OCI-LY1 (cell line): Measurements from ENCODE around the gene CFAP298.

Source experiments
- H2AFZ ChIP-seq: fragments of 200-600 bp; sonication (generic), shearing (Covaris generic); 2 replicates; pipeline ENCODE4 v1.6.0; 2014; ENCODE audit warnings: antibody characterized with exemption, mild to moderate bottlenecking, low read length
- H3F3A ChIP-seq: fragments of 200-600 bp; sonication (generic), shearing (Covaris generic); 2 replicates; pipeline ENCODE4 v1.6.0; 2014; ENCODE audit warnings: mild to moderate bottlenecking, antibody characterized with exemption, low read length, moderate library complexity; ENCODE audit not compliant: insufficient read depth
- H3K27ac ChIP-seq: fragments of 200-600 bp; sonication (generic); 2 replicates; pipeline ENCODE4 v1.5.1; 2014; ENCODE audit warnings: low read length, mixed run types, mild to moderate bottlenecking, low read depth; ENCODE audit not compliant: poor library complexity, severe bottlenecking
- H3K27me3 ChIP-seq: fragments of 200-600 bp; sonication (generic); 2 replicates; pipeline ENCODE4 v1.6.0; 2014; ENCODE audit warnings: antibody characterized with exemption, mild to moderate bottlenecking, low read length, moderate library complexity; ENCODE audit not compliant: insufficient read depth
- H3K36me3 ChIP-seq: fragments of 200-600 bp; sonication (generic); 2 replicates; pipeline ENCODE4 v1.6.1; 2014; ENCODE audit warnings: mild to moderate bottlenecking, antibody characterized with exemption, low read length, moderate library complexity, mixed read lengths; ENCODE audit not compliant: insufficient read depth
- H3K4me1 ChIP-seq: fragments of 200-600 bp; sonication (generic); 2 replicates; pipeline ENCODE4 v1.5.1; 2014; ENCODE audit warnings: mild to moderate bottlenecking, low read length, moderate library complexity; ENCODE audit not compliant: insufficient read depth, severe bottlenecking
- H3K4me2 ChIP-seq: fragments of 200-600 bp; sonication (generic), shearing (Covaris generic); 2 replicates; pipeline ENCODE4 v1.6.1; 2014; ENCODE audit warnings: low read length
- H3K4me3 ChIP-seq: fragments of 200-600 bp; sonication (generic); 2 replicates; pipeline ENCODE4 v1.5.1; 2014; ENCODE audit warnings: low read length, low read depth, mild to moderate bottlenecking, mixed read lengths; ENCODE audit not compliant: poor library complexity, severe bottlenecking
- H3K79me2 ChIP-seq: fragments of 200-600 bp; shearing (Covaris generic); 2 replicates; pipeline ENCODE4 v1.6.1; 2016; ENCODE audit warnings: mixed run types, low read length, mixed read lengths; ENCODE audit not compliant: insufficient read depth
- H3K9ac ChIP-seq: fragments of 200-600 bp; sonication (generic), shearing (Covaris generic); 2 replicates; pipeline ENCODE4 v1.6.1; 2014; ENCODE audit warnings: mild to moderate bottlenecking, low read length, mixed read lengths
- H3K9me2 ChIP-seq: fragments of 200-600 bp; sonication (generic), shearing (Covaris generic); 2 replicates; pipeline ENCODE4 v1.6.1; 2014; ENCODE audit warnings: low read depth, mild to moderate bottlenecking, low read length, mixed read lengths
- H3K9me3 ChIP-seq: fragments of 200-600 bp; shearing (Covaris generic); 2 replicates; pipeline ENCODE4 v1.6.1; 2014; ENCODE audit warnings: low read length, mixed read lengths
- H4K20me1 ChIP-seq: fragments of 200-600 bp; sonication (generic), shearing (Covaris generic); 2 replicates; pipeline ENCODE4 v1.6.0; 2016; ENCODE audit warnings: mild to moderate bottlenecking, low read length; ENCODE audit not compliant: insufficient read depth
- EZH2 ChIP-seq: fragments of 200-600 bp; sonication (generic), shearing (Covaris generic); IDR thresholded peaks from 2 replicates; pipeline ENCODE4 v1.8.0; 2017; ENCODE audit warnings: borderline replicate concordance, mixed run types, mild to moderate bottlenecking, antibody characterized with exemption, low read length, moderate library complexity, mixed read lengths
- TF ChIP-seq, protein P1 (sequence below): fragments of 200-600 bp; sonication (generic), shearing (Covaris generic); IDR thresholded peaks from 2 replicates; pipeline ENCODE4 v1.5.1; 2017; ENCODE audit warnings: mild to moderate bottlenecking, antibody characterized with exemption, low read length, moderate library complexity, mixed read lengths

Gene CFAP298

DNA sequence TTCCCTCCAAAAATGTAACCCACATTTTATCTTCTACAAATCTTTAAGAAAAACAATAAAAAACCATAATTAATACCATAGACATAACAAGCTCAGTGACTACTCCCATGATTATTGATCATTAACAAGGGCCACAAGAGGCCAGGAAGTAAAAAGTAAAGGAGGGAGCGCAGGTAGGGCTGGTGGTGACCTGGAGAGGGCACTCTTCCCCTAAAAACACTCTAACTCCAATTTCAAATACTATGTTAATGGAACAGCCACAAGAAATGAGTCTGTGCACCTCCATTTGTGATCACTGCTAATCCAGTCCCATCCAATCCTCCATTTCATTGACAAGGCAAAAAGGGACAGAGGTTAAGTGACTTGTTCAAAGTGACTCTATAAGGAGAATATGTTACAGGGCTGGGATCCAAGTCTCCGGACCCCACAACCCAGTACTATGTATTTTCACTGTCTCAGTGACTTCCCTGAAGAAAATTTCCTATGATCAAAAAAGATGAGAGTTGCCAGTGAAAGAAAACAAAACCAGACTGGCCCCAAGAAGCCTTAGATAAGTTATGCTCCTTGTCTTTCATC, 41.2 kb upstream of the CFAP298 start:
- Histone ChIP-seq H3K9me2 (no peaks in the 10 kb centered on the region), H3K4me2 (no peak overlapping the region), H3K9ac (no peak overlapping the region), H3K9me3 (0 out of 2 replicates have a peak, but pooled peaks cover 5% of the 10 kb centered on the region), H3K4me1 (no peaks in the 10 kb centered on the region), H3K4me3 (no peak overlapping the region), H3K27me3 (no peaks in the 10 kb centered on the region), H4K20me1 (no peaks in the 10 kb centered on the region), H2AFZ (no peak overlapping the region), H3K79me2 (no peaks in the 10 kb centered on the region), H3K36me3 (peaks cover 33% of the 10 kb centered on the region), H3K27ac (no peak overlapping the region), H3F3A (no peaks in the 10 kb centered on the region)
- no peak for TF ChIP-seq EZH2
- TF ChIP-seq, protein P1, sequence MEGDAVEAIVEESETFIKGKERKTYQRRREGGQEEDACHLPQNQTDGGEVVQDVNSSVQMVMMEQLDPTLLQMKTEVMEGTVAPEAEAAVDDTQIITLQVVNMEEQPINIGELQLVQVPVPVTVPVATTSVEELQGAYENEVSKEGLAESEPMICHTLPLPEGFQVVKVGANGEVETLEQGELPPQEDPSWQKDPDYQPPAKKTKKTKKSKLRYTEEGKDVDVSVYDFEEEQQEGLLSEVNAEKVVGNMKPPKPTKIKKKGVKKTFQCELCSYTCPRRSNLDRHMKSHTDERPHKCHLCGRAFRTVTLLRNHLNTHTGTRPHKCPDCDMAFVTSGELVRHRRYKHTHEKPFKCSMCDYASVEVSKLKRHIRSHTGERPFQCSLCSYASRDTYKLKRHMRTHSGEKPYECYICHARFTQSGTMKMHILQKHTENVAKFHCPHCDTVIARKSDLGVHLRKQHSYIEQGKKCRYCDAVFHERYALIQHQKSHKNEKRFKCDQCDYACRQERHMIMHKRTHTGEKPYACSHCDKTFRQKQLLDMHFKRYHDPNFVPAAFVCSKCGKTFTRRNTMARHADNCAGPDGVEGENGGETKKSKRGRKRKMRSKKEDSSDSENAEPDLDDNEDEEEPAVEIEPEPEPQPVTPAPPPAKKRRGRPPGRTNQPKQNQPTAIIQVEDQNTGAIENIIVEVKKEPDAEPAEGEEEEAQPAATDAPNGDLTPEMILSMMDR: peak; percentile 78

DNA sequence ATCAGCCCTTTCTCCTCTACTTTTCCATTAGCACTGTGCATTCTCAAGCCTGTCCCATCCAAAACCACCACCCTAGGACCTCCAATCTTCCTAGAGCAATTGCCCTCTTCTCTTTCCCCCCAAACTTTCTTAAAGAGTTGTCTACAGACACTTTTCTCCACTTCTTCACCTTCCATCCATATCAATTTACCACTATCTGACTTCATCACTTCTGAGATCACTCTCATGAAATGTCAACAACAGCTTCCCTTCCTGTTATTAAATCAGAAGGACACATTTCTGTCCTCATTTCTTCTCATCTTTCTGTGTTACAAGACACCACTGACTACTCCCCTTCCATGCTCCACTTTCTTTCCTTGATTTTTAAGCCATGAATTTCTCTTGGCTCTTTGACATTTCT, 36.0 kb upstream of the CFAP298 start:
- TF ChIP-seq EZH2: no peak
- TF ChIP-seq, protein P1: no peak
- Histone ChIP-seq H3K9me2 (no peaks in the 10 kb centered on the region), H3K9me3 (no peaks in the 10 kb centered on the region), H4K20me1 (no peaks in the 10 kb centered on the region), H3K27me3 (no peaks in the 10 kb centered on the region), H3K27ac (no peak overlapping the region), H3K36me3 (peaks cover 14% of the 10 kb centered on the region; the same call in 1 of the 2 replicates), H2AFZ (no peak overlapping the region), H3F3A (no peaks in the 10 kb centered on the region), H3K9ac (no peak overlapping the region), H3K4me1 (no peaks in the 10 kb centered on the region), H3K79me2 (no peaks in the 10 kb centered on the region), H3K4me2 (no peak overlapping the region), H3K4me3 (no peak overlapping the region)

DNA sequence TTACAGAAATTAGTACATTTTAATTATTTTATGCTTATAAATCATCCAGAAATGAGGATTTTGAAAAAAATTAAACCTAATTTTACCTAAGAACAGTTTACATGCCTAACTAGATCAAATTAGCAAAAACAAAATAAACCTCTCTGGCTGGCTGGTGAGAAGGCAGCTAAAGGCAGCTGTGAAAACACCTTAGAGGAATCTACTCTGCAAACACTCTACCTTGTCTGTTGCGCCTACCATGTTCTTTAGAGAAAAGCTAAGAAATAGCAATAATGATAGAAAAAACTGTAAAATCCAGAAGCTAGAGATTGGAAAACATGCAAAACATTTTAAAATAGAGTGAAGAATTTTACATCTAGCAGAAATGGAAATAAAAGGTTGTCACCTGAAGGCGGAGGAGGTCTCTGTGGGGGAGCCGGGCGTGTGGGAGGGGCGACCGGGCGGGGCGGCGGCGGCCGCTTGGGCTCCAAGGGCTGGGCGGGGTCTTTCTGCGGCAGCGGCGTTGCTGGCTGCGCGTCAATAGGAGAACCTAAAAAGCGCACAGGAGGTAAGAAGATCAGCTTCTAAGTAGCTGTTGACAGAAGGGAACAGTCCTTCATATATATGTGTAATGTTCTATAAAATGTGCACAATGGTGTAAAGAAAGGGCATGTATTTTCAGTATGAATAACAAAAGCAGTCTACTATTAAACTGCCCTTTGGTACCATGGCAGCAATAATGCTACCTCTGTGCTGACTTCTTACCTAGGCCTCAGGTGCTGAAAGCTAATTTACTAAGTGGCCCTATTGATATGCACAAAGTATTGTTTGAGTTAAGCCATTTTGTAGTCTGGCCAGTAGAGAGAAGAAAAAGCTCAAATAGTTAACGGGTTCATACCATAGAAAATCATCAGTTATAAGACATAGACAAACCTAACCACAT, 33.3 kb upstream of the CFAP298 start:
- no peaks in the 10 kb centered on the region for H3F3A ChIP-seq
- H3K9ac ChIP-seq: no peak overlapping the region
- no peak overlapping the region for H2AFZ ChIP-seq
- H3K27ac ChIP-seq: no peak overlapping the region
- no peaks in the 10 kb centered on the region for H3K79me2 ChIP-seq
- no peak overlapping the region for H3K4me2 ChIP-seq
- peaks cover 17% of the 10 kb centered on the region; the same call in 1 of the 2 replicates for H3K36me3 ChIP-seq
- H3K27me3 ChIP-seq: no peaks in the 10 kb centered on the region
- no peaks in the 10 kb centered on the region for H3K4me1 ChIP-seq
- no peaks in the 10 kb centered on the region for H3K9me2 ChIP-seq
- no peak overlapping the region for H3K4me3 ChIP-seq
- TF ChIP-seq, protein P1: no peak
- no peak for TF ChIP-seq EZH2
- no peaks in the 10 kb centered on the region for H3K9me3 ChIP-seq
- no peaks in the 10 kb centered on the region for H4K20me1 ChIP-seq
